NCI-H146 treated with DMSO at 0.1 percent for 48 hours (cell line): Measurements from ENCODE around the gene ERCC6L.

Experiments
- DNase-seq: peaks from one replicate; lab custom pipeline; 2025; ENCODE audit not compliant: unreplicated experiment; lab: John Stamatoyannopoulos, UW

The ERCC6L gene

GRCh38 chrX:72238721-72239475, at the start of gene ERCC6L:
Gene ERCC6L, minus strand, starts transcription at chrX:72239027. Its CDS starts 116 bp downstream, at chrX:72238911.
- peak; percentile 37 for DNase-seq

- DNase-seq: no peak
These were observed 43.5 kb upstream of the ERCC6L start for GRCh38 chrX:72282302-72282701.

- DNase-seq: no peak
These were observed 41.6 kb upstream of the ERCC6L start for GRCh38 chrX:72280321-72280845.

- DNase-seq: no peak
These were observed 37.7 kb upstream of the ERCC6L start for GRCh38 chrX:72276478-72276953.

GRCh38 chrX:72274526-72274925, 35.7 kb upstream of the ERCC6L start:
- DNase-seq: no peak

GRCh38 chrX:72273718-72274117, 34.9 kb upstream of the ERCC6L start:
- no peak for DNase-seq

- no peak for DNase-seq
These were observed 34.0 kb upstream of the ERCC6L start for GRCh38 chrX:72272868-72273267.

GRCh38 chrX:72271812-72272211, 33.0 kb upstream of the ERCC6L start:
- DNase-seq: no peak

GRCh38 chrX:72271091-72271788, 32.4 kb upstream of the ERCC6L start:
- no peak for DNase-seq

GRCh38 chrX:72270316-72270866, 31.6 kb upstream of the ERCC6L start:
- DNase-seq: no peak

GRCh38 chrX:72269671-72270251, 30.9 kb upstream of the ERCC6L start:
- DNase-seq: no peak

GRCh38 chrX:72268597-72269365, 30.0 kb upstream of the ERCC6L start:
- no peak for DNase-seq

- no peak for DNase-seq
These were observed 26.4 kb upstream of the ERCC6L start for GRCh38 chrX:72265263-72265662.

- DNase-seq: peak; percentile 66
These were observed 23.2 kb upstream of the ERCC6L start for GRCh38 chrX:72262077-72262476.

- DNase-seq: no peak
These were observed 21.6 kb upstream of the ERCC6L start for GRCh38 chrX:72260448-72260847.

- DNase-seq: no peak
These were observed 19.3 kb upstream of the ERCC6L start for GRCh38 chrX:72258174-72258573.

- DNase-seq: no peak
These were observed 17.0 kb upstream of the ERCC6L start for GRCh38 chrX:72255864-72256263.

- DNase-seq: peak; percentile 81
These were observed 16.6 kb upstream of the ERCC6L start for GRCh38 chrX:72255445-72255844.

- peak; percentile 51 for DNase-seq
These were observed 16.0 kb upstream of the ERCC6L start for GRCh38 chrX:72254816-72255215.

GRCh38 chrX:72253686-72254085, 14.9 kb upstream of the ERCC6L start:
- no peak for DNase-seq
